ENCODE results near the gene ADAM30. TPM values are rescaled to one million over a fixed set of nuclear protein-coding genes. Genes with fewer than 3 reads are reported as not detected.

The ADAM30 gene
- total RNA-seq = not detected in 2 replicates

DNA sequence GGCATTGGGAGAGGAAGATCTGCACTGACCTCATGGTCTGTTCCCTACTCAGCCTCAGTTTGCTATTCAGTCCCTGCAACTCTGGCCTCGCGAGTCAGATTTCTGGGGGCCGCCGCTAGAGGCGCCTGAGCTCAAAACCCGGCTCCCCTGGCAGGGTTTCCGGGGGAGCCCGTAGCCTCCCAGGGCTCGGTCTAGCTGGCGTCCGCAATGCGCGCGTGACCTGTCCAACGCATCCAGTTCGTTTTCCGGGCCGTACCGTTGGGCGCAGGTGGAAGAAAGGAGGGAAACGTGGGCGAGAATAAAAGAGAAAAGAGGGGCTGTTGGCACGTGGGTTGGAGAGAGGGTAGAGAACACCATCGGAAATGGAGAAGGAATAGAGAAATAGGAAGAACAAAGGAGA, at the start of gene ADAM30:
ADAM30 (minus strand) TSS at position 213 of the 400 bp plus-strand sequence; CDS start at position 34, 179 bp downstream.

Other genes starting within 250 kb of the ADAM30 start
- 8.5 and 12.6 TPM in 2 replicates for gene ZNF697, start 248.2 kb downstream of the ADAM30 start, total RNA-seq
- 170 and 347 TPM in 2 replicates for gene PHGDH, start 184.6 kb downstream of the ADAM30 start, total RNA-seq
- 2.1 TPM in 1 of 2 replicates, not detected in the other for gene HMGCS2, start 127.6 kb downstream of the ADAM30 start, total RNA-seq
- gene REG4, start 85.1 kb downstream of the ADAM30 start, total RNA-seq = not detected in 2 replicates
- gene NOTCH2, start 173.1 kb upstream of the ADAM30 start, total RNA-seq = 73.8 and 183 TPM in 2 replicates